Breast epithelium (tissue), 4 donors: ENCODE data around the gene TNFRSF8. TPM values are rescaled to one million over a fixed set of nuclear protein-coding genes. Genes with fewer than 3 reads are reported as not detected.

ENCODE experiments used
- DNase-seq, 2 donors: peaks; one replicate each; pipeline ENCODE4 v3.0.0-alpha.2; 2019; ENCODE audit warnings: low spot score in 2 of 2
- H3K27ac ChIP-seq, 2 donors: fragments of 200-600 bp; sonication (generic) in 1 of 2; one replicate each; pipeline ENCODE4 v1.5.1; 2016 to 2019; ENCODE audit warnings: mild to moderate bottlenecking in 1 of 2
- H3K27me3 ChIP-seq, 2 donors: fragments of 200-600 bp; sonication (generic) in 1 of 2; one replicate each; pipeline versions ENCODE4 v1.5.1 to v1.6.0; 2017 to 2019; ENCODE audit warnings: control low read depth in 1 of 2, mild to moderate bottlenecking in 1 of 2
- H3K36me3 ChIP-seq: fragments of 200-600 bp; one replicate; pipeline ENCODE4 v1.5.1; 2019
- H3K4me1 ChIP-seq, 2 donors: fragments of 200-600 bp; sonication (generic); one replicate each; pipeline ENCODE4 v1.5.1; 2016 to 2019; ENCODE audit warnings: control low read depth in 1 of 2
- H3K4me3 ChIP-seq, 3 donors: fragments of 200-600 bp; sonication (generic); 1 replicate in 2 of 3; 2 replicates in 1 of 3; pipeline ENCODE4 v1.5.1; 2016 to 2019; ENCODE audit warnings: mild to moderate bottlenecking in 3 of 3, moderate library complexity in 2 of 3
- H3K9me3 ChIP-seq, 2 donors: fragments of 200-600 bp; sonication (generic) in 1 of 2; one replicate each; pipeline ENCODE4 v1.5.1; 2016 to 2019; ENCODE audit warnings: control low read depth in 1 of 2
- POLR2A ChIP-seq: fragments of 450-650 bp; IDR thresholded peaks from one replicate; pipeline ENCODE4 v1.6.1; 2016; ENCODE audit warnings: antibody characterized with exemption, mild to moderate bottlenecking, moderate library complexity
- POLR2AphosphoS5 ChIP-seq, 3 donors: sonication (generic); formaldehyde crosslinking; IDR thresholded peaks; one replicate each; pipeline ENCODE4 v1.6.1; 2017; ENCODE audit warnings: antibody characterized with exemption in 3 of 3
- intact Hi-C: fragments of 100-400 bp; cut with DNase I; formaldehyde crosslinking; loops from one replicate; pipeline ENCODE4 v1.15.1; 2023; ENCODE audit warnings: low total_unique reads
- total RNA-seq, 3 donors: library from RNA; depleted of rRNA; stranded (reverse); fragments of >200 nt; gene quantifications; one replicate each; pipeline ENCODE4 v1.1.0, GENCODE V29; 2016
- TF ChIP-seq, protein P1 (sequence below), 3 donors: fragments of 450-650 bp; IDR thresholded peaks; one replicate each; pipeline ENCODE4 v1.5.1; 2016 to 2017; ENCODE audit warnings: antibody characterized with exemption in 3 of 3, mild to moderate bottlenecking in 3 of 3, moderate library complexity in 3 of 3

Gene TNFRSF8
- total RNA-seq, 3 donors from 2014 or later: 0.88 to 2.3 (median 1.6) TPM

DNA sequence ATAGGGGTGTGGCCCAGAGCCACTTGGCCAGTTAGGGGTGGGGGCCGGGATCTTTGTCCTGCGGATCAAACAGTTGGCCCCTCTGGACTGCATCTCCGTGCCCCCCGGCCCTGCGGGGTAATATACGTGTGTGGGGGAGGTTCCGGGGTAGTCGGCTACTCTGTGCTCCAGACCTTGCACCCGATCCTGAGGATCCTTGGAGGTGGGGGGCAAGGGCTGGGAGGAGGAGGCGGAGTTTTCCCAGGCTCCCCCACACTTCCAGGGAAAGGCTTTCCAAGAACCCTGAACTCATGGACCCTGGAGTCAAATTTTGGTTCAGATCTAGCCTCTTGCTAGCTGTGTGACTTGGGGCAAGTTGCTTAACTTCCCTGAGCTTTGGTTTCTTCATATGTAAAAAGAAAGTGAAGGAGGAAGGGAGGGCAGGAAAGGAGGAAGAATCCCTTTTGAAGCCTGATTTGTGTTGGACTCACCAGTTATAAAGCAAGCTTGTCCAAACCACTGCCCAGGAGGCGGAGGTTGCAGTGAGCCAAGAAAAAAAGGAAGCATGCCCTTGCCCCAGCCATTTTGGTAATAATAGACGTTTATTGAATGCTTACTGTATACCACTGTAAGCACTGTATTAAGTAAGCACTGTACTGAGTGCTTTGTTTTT lies 43.1 kb upstream of the TNFRSF8 start:
- no peaks in the 10 kb centered on the region for H3K27me3 ChIP-seq
- intact Hi-C loops: no loop called here
- H3K9me3 ChIP-seq: no peaks in the 10 kb centered on the region
- TF ChIP-seq POLR2A (no peak), POLR2AphosphoS5 (IDR thresholded peaks at IDR 0.05) (no peak)
- TF ChIP-seq, protein P1, sequence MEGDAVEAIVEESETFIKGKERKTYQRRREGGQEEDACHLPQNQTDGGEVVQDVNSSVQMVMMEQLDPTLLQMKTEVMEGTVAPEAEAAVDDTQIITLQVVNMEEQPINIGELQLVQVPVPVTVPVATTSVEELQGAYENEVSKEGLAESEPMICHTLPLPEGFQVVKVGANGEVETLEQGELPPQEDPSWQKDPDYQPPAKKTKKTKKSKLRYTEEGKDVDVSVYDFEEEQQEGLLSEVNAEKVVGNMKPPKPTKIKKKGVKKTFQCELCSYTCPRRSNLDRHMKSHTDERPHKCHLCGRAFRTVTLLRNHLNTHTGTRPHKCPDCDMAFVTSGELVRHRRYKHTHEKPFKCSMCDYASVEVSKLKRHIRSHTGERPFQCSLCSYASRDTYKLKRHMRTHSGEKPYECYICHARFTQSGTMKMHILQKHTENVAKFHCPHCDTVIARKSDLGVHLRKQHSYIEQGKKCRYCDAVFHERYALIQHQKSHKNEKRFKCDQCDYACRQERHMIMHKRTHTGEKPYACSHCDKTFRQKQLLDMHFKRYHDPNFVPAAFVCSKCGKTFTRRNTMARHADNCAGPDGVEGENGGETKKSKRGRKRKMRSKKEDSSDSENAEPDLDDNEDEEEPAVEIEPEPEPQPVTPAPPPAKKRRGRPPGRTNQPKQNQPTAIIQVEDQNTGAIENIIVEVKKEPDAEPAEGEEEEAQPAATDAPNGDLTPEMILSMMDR (IDR thresholded peaks at IDR 0.05): no peak
- no peaks in the 10 kb centered on the region for H3K4me1 ChIP-seq
- peak overlapping the region; percentile 89 to 97 (median 94) for H3K4me3 ChIP-seq
- no peak for DNase-seq
- H3K27ac ChIP-seq: peak overlapping the region; percentile 59 to 89
- H3K36me3 ChIP-seq: no peaks in the 10 kb centered on the region

DNA sequence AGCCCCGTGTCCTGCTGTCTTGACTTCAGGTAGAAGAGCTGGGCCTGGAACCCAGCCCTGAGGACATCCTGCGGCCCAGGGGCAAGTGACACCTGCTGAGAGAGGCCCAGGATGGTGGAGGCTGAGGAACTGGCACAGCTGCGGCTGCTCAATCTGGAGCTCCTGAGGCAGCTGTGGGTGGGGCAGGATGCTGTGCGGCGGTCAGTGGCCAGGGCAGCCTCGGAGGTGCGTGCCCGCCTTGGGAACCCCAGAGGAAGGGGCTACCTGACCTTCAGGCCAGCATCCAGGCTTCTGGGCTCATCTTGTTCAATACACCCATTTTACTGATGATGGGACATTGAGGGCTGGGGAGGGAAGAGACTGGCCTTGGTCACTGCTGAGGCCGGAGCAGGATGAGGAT lies 41.5 kb upstream of the TNFRSF8 start:
- Histone ChIP-seq H3K27me3 (no peaks in the 10 kb centered on the region), H3K27ac (no peak overlapping the region), H3K4me1 (no peaks in the 10 kb centered on the region), H3K4me3 (no peak overlapping the region), H3K36me3 (no peaks in the 10 kb centered on the region), H3K9me3 (no peaks in the 10 kb centered on the region)
- intact Hi-C loops: no loop called here
- no peak for TF ChIP-seq POLR2A
- TF ChIP-seq, protein P1 (IDR thresholded peaks at IDR 0.05): no peak
- TF ChIP-seq POLR2AphosphoS5 (IDR thresholded peaks at IDR 0.05): no peak
- no peak for DNase-seq

DNA sequence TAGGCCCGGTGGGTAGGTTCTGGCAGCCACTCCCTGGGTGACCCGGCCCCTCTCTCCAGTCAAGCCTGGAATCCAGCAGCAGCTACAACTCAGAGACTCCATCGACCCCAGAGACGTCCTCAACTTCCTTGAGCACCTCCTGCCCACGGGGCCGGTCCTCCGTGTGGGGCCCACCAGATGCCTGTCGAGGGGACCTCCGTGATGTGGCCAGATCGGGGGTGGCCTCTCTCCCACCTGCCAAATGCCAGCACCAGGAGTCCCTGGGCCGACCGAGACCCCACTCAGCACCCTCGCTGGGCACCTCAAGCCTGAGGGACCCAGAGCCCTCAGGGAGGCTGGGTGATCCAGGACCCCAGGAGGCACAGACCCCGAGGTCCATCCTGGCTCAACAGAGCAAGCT lies 41.1 kb upstream of the TNFRSF8 start:
- Histone ChIP-seq H3K9me3 (no peaks in the 10 kb centered on the region), H3K27me3 (no peaks in the 10 kb centered on the region), H3K4me3 (no peak overlapping the region), H3K4me1 (no peaks in the 10 kb centered on the region), H3K36me3 (no peaks in the 10 kb centered on the region), H3K27ac (no peak overlapping the region)
- no peak for DNase-seq
- intact Hi-C loops: no loop called here
- no peak for TF ChIP-seq POLR2A
- TF ChIP-seq, protein P1 (IDR thresholded peaks at IDR 0.05): no peak

DNA sequence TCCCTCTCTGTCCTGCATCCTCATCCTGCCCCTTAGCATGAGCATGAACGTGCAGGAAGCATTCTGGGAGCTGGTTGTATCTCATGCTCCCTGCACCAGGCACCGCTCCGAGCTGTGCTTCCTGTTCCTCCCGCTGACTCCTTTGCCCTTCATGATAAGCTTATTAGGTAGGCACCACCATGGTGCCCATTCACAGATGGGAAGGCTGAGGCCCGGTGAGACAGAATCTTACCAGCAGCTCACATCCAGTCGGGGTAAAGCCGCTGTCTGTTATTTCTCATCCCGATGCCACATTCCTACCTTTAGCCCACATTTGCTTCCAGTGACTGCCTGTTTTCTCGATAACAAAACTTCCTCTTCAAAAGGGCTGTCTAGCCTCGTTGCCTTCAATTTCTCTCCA lies 36.5 kb upstream of the TNFRSF8 start:
- H3K4me1 ChIP-seq: no peaks in the 10 kb centered on the region
- no peaks in the 10 kb centered on the region for H3K27me3 ChIP-seq
- TF ChIP-seq, protein P1 (IDR thresholded peaks at IDR 0.05): no peak
- TF ChIP-seq POLR2A: no peak
- no peak for TF ChIP-seq POLR2AphosphoS5 (IDR thresholded peaks at IDR 0.05)
- no peaks in the 10 kb centered on the region for H3K9me3 ChIP-seq
- no peak for DNase-seq
- intact Hi-C loops: no loop called here
- H3K36me3 ChIP-seq: no peaks in the 10 kb centered on the region
- H3K27ac ChIP-seq: no peak overlapping the region
- H3K4me3 ChIP-seq: no peak overlapping the region

DNA sequence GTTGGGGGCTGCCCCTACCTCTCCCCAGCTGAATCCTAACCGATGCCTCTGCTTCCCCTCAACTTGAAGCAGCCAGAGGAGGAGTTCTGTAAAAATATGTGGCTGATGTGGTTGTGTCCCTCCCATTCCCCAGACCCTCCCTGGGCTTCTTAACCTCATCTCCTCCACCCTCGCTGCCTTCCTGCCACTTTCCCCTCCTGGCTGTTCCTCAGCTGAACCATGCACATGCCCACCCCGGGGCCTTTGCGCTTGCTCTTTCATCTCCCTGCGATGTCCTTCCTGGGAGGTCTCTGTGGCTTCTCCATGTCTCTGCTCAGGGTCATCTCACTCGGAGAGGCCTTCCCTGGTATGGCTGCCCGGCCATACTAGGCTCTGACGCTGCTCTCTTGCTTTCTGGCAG lies 34.9 kb upstream of the TNFRSF8 start:
- Histone ChIP-seq H3K27me3 (no peaks in the 10 kb centered on the region), H3K27ac (no peak overlapping the region), H3K9me3 (no peaks in the 10 kb centered on the region), H3K4me1 (no peaks in the 10 kb centered on the region), H3K4me3 (no peak overlapping the region), H3K36me3 (no peaks in the 10 kb centered on the region)
- intact Hi-C loops: no loop called here
- no peak for DNase-seq
- TF ChIP-seq, protein P1 (IDR thresholded peaks at IDR 0.05): no peak
- TF ChIP-seq POLR2A (no peak), POLR2AphosphoS5 (IDR thresholded peaks at IDR 0.05) (no peak)
